Stimulated activated CD4-positive, alpha-beta T cell treated with anti-CD3 and anti-CD28 coated beads, Interleukin-2, amount 100 ng/mL, for 48 hours (primary cell): Measurements from ENCODE around the gene SIKE1.
"Not testable (repeated sequence)": the region's sequence is repeated elsewhere in the genome, so short reads cannot be mapped to it uniquely, and the experiment has no call there.

ENCODE experiments used
- DNase-seq, 2 donors: peaks; one replicate each; pipeline ENCODE4 v3.0.0-alpha.2; 2020

Gene SIKE1

DNA sequence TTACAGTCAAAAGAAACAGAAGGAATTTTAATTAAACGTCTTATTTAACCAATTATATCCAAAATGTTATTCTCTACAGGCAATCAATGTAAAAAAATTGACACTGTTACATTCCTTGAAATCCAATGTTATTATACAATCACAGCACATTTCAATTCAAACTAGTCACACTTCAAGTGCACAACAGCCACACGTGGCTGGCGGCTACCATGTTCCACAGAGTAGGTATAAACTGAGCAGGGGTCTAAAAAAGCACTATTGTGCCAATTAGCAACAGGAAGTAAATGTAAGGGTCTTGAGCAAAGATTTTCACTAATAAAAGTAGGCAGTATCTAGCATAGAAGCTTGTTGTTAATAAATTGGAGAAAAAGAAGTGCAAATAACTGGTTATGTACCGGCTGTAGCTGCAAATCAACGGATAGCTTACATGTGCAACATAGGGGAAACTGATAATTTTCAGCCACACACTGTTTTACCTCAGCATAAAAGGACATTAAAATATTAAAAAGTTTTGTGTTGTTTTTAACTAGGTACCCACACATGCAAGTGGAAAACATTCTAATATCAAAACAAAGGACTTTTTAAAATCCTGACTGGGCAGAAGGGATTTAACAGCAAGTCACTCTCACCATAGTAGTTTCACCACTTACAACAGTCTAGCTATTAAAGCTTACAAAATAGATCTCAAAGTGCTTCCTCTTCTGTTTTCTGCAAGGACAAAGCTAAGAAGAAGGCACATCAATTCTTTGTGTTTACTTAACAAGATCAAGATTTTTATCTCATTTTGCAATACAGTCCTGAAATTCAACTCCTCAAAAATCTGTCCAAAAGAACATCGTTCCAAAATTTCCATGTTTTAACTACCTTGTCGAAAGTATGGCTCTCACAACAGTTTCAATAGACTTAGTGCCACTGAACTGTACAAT is 25.2 kb downstream of the SIKE1 start:
- DNase-seq = no peak

DNA sequence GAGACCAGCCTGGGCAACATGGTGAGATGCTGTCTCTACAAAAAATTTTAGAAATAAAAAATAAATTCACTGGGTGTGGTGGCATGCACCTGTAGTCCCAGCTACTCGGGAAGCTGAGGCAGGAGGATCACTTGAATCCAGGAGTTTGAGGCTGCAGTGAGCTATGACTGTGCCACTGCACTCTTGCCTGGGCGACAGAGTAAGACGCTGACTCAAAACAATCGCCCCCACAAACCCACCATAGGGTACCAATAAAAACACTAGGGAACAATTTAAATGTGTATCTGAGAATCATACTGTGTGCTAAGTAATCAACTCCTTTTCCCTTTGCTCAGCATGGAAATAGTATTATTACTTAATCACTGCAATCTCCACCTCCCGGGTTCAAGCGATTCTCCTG is 26.8 kb downstream of the SIKE1 start:
- DNase-seq = not testable (repeated sequence)

- no peak for DNase-seq
Observed at GRCh38 chr1:114753143-114753542, 27.3 kb downstream of the SIKE1 start.

GRCh38 chr1:114750780-114751179 is 29.7 kb downstream of the SIKE1 start:
- DNase-seq = no peak

DNA sequence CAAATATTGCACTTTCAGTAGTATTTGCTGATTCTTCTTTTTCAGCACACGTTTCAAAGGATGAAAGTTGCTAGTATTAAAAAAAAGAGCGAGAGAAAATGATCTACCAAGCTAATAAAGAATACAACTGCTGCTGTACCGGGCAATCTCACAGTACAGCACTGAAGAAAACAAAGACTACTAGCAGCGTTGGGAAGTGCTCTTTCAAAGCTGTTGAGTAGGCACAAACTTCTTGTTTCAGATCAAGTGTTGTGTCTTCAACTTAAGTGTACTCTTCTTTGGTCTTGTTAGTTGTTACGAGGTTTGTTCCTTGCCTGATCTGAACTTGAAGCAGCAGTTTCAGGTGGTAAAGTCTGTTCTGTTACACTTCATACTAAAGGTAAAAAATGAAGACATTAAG is 30.6 kb downstream of the SIKE1 start:
- no peak for DNase-seq

DNA sequence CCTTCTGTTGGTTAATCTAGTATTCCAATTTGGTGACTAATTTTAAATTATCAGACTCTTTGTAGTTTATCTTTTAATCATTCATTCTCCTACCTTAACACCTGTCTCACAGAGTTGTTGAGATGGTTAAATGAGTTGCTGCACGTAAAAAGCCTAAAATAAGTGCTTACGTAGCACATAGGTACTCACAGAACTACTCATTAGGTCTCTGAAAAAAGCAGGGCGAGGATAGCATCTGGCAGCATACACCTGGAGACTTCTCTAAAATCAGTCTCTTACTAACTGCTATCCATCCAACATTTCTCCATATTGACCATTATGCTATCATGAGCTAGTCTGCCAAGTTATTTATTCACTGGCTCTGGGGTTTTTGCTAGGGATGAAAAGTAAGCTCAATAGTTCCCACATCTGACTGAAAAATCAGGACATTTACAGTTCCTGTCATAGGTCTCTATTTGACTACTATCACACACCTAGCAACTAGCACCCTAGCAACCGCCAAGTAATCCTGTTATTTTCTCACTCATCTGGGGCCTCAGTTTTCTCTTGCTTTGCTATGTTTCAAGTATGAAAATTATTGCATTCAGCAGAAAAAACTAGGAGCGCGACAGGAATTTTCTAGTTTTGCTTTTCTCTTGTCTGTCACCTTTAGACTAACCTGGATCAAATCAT is 33.9 kb downstream of the SIKE1 start:
- DNase-seq = no peak

DNA sequence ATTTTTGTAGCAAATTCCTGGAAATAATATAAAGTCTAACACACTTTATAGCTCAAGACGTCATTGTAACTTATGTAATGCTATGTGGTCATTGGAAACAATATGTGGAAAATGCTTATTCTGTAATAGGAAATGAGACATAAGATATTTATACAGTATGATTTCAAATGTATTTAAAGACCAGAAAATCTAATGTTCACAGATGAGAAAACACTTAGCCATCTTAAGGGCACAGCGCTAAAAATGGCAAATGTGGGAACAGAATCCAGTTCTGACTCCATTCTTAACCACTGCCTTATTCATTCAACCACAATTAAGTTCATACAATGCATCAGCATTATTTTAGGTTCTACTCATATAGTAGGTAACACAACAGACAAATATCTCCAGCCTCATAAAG is 35.2 kb downstream of the SIKE1 start:
- DNase-seq = no peak

GRCh38 chr1:114741963-114742746 is 38.3 kb downstream of the SIKE1 start:
- no peak for DNase-seq

- no peak for DNase-seq
Observed at GRCh38 chr1:114740331-114740730, 40.2 kb downstream of the SIKE1 start.

DNA sequence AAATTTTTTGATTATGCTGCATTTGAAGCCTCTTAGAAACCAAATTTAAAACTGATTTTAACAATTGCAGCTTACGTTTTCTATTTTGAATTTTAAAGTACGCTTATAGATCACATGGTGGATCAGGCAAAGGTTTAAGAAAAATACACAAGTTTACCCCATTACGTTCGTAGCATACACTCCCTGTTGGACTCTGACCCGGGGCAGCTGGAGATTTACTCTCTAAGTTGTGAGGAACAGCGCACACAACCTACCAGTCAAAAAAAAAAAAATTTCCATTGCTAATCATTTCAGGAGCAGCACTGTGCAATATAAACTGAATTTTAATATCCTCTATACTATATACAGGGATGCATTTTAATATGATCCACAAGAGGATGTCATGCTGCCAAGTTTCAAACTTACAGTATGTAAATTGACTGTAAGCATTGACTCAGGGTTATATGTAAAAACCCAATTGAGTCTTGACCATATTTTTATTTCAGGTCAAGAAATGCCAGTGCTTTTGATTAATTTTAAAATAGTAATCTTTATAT is 43.1 kb downstream of the SIKE1 start:
- no peak for DNase-seq

- DNase-seq = no peak
Observed at GRCh38 chr1:114735479-114735878, 45.0 kb downstream of the SIKE1 start.

- no peak for DNase-seq
Observed at GRCh38 chr1:114729782-114730181, 50.7 kb downstream of the SIKE1 start.

DNA sequence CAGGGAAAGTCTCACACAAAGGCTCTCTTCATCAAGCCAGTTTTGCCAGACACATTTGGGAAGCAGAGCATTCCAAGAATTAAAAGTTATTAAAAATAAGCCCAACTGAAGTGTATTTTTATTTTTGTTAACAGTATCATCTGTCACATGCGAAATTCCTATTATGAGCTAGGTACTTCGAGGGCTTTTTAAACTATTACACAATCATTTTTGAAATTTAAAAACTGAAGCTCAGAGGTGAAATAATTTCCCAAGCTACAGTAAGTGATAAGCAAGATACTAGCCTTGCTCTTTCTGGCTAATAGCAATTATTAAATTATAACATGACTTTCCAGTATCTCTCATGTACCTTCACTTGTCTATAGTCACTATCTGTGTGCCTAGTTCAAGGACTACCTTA is 51.9 kb downstream of the SIKE1 start:
- DNase-seq = no peak

GRCh38 chr1:114725230-114725629 is 55.3 kb downstream of the SIKE1 start:
- no peak for DNase-seq

GRCh38 chr1:114723915-114724314 is 56.6 kb downstream of the SIKE1 start:
- no peak for DNase-seq

DNA sequence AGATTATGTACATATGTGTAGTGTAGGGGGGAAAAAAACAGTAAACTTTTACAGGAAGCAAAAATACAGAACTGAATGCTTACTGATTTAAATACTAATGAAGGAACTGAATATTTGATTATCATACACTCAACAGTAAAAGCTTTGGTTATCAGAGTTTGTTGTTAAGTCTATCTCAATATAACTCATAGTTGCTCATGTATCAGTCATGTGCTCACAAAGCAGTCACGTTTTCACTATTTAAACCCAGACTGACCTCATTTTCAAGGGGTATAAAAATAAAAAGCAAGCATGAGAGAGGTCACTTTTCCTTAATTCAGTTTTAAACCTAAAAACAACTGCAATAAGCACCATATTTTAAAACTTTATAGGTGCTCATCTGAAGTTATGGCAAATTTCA is 57.0 kb downstream of the SIKE1 start:
- no peak for DNase-seq

- no peak for DNase-seq
Observed at GRCh38 chr1:114720492-114720891, 60.0 kb downstream of the SIKE1 start.
